Endothelial cell (in vitro differentiated cells): ENCODE measurements around the gene CD244. TPM values are rescaled to one million over a fixed set of nuclear protein-coding genes. Genes with fewer than 3 reads are reported as not detected.

Experiments used
- DNase-seq: peaks from one replicate; pipeline ENCODE4 v3.0.0; 2021; ENCODE audit warnings: low spot score
- H3K27ac Mint-ChIP-seq: one replicate; pipeline ENCODE4 v1.8.0; 2021; ENCODE audit warnings: mixed read lengths, inconsistent platforms; ENCODE audit not compliant: unreplicated experiment
- H3K27me3 Mint-ChIP-seq: one replicate; pipeline ENCODE4 v1.8.0; 2021; ENCODE audit warnings: mild to moderate bottlenecking, moderate library complexity, mixed read lengths, inconsistent platforms; ENCODE audit not compliant: unreplicated experiment
- H3K36me3 Mint-ChIP-seq: one replicate; pipeline ENCODE4 v1.8.0; 2021; ENCODE audit warnings: mild to moderate bottlenecking, low read depth, mixed read lengths, inconsistent platforms; ENCODE audit not compliant: unreplicated experiment
- H3K4me1 Mint-ChIP-seq: one replicate; pipeline ENCODE4 v1.8.0; 2021; ENCODE audit warnings: mild to moderate bottlenecking, mixed read lengths, inconsistent platforms; ENCODE audit not compliant: unreplicated experiment
- H3K4me3 Mint-ChIP-seq: one replicate; pipeline ENCODE4 v1.8.0; 2021; ENCODE audit warnings: mild to moderate bottlenecking, mixed read lengths, inconsistent platforms; ENCODE audit not compliant: unreplicated experiment
- H3K9me3 Mint-ChIP-seq: one replicate; pipeline ENCODE4 v1.8.0; 2021; ENCODE audit warnings: mixed read lengths, inconsistent platforms; ENCODE audit not compliant: unreplicated experiment
- CTCF ChIP-seq: fragments of 200-600 bp; sonication (generic); IDR thresholded peaks from one replicate; pipeline ENCODE4 v1.5.0; 2021; ENCODE audit warnings: antibody characterized with exemption; ENCODE audit not compliant: unreplicated experiment
- total RNA-seq: library from RNA; stranded (reverse); fragmentation: NEBNext Ultra II Directional; extraction: Animal tissue kit (Norgen Biotek cat#: 25700); gene quantifications from one replicate; pipeline ENCODE4 v1.2.1, GENCODE V29; 2021; ENCODE audit not compliant: unreplicated experiment

Gene CD244
- total RNA-seq, 1 donor from 2014 or later = 0.31 TPM

GRCh38 chr1:160797271-160797709 is 65.4 kb downstream of the CD244 start:
- H3K4me3 Mint-ChIP-seq = no peak overlapping the region
- no peak for DNase-seq
- H3K36me3 Mint-ChIP-seq = no peaks in the 10 kb centered on the region
- no peak for TF ChIP-seq CTCF
- H3K27ac Mint-ChIP-seq = no peak overlapping the region
- H3K9me3 Mint-ChIP-seq = no peaks in the 10 kb centered on the region
- H3K4me1 Mint-ChIP-seq = peaks cover 3% of the 10 kb centered on the region
- H3K27me3 Mint-ChIP-seq = peaks cover 3% of the 10 kb centered on the region

DNA sequence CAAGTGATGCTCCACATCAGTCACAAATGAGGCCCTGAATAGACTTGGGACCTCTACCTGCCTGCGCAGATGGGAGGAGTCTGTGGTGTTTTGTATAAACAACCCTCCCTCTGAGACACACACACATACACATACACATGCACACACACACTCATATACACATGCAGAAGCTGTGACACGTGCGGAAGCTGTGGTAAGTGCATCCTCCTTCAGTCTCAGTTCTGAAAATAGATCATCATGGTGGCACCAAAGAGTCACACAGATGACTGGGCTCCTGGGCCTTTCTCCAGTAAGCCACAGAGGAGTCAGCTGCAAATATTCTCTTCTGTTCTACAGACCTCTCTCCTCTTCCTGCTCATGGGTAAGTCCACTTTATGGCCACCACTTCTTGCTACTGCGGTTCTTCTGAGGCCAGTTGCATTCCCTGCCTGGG is 66.7 kb downstream of the CD244 start, which contains the start of gene LY9:
Gene LY9 (plus strand): TSS at position 224 of the 433 bp plus-strand sequence. CDS start 14 bp downstream, at position 238.
- Mint-ChIP-seq H3K9me3 (no peaks in the 10 kb centered on the region), H3K4me3 (no peak within 1 kb of the TSS), H3K4me1 (peaks cover 3% of the 10 kb centered on the region), H3K27me3 (peaks cover 3% of the 10 kb centered on the region), H3K36me3 (no peaks in the 10 kb centered on the region), H3K27ac (no peak within 1 kb of the TSS)
- no peak for TF ChIP-seq CTCF
- no peak for DNase-seq

- H3K27me3 Mint-ChIP-seq = peaks cover 3% of the 10 kb centered on the region
- no peak overlapping the region for H3K4me3 Mint-ChIP-seq
- no peak for TF ChIP-seq CTCF
These were observed 68.3 kb downstream of the CD244 start for GRCh38 chr1:160794376-160794775.

GRCh38 chr1:160789702-160790611 is 72.7 kb downstream of the CD244 start:
- no peak for TF ChIP-seq CTCF
- H3K27me3 Mint-ChIP-seq = peaks cover 3% of the 10 kb centered on the region
- no peak overlapping the region for H3K4me3 Mint-ChIP-seq
- H3K9me3 Mint-ChIP-seq = no peaks in the 10 kb centered on the region
- no peaks in the 10 kb centered on the region for H3K36me3 Mint-ChIP-seq
- DNase-seq = no peak
- no peak overlapping the region for H3K27ac Mint-ChIP-seq
- H3K4me1 Mint-ChIP-seq = peaks cover 3% of the 10 kb centered on the region

More at GRCh38 chr1:160794376-160794775, 68.3 kb downstream of the CD244 start:
- DNase-seq = no peak
- Mint-ChIP-seq H3K36me3 (no peaks in the 10 kb centered on the region), H3K4me1 (peaks cover 3% of the 10 kb centered on the region), H3K9me3 (no peaks in the 10 kb centered on the region), H3K27ac (no peak overlapping the region)
